DND-41 (cell line): ENCODE data around the gene GATM.

Experiments used
- ATAC-seq: fragments of 200-7000 bp; cut with Tn5 transposase; 3 replicates; pipeline ENCODE4 v1.9.1; 2021; ENCODE audit warnings: low read depth; ENCODE audit not compliant: insufficient read depth
- DNase-seq: peaks from one replicate; pipeline ENCODE4 v3.0.0-alpha.2; 2020
- H2AFZ ChIP-seq: 2 replicates; pipeline ENCODE4 v1.6.0; 2012; ENCODE audit warnings: low read depth, low read length
- H3K27ac ChIP-seq: 2 replicates; pipeline ENCODE4 v1.5.1; 2012; ENCODE audit warnings: low read length, inconsistent platforms
- H3K27me3 ChIP-seq: fragments of 200-600 bp; sonication (generic); 2 replicates; pipeline ENCODE4 v1.6.0; 2012; ENCODE audit warnings: low read length, mild to moderate bottlenecking, inconsistent platforms; ENCODE audit not compliant: insufficient read depth, poor library complexity
- H3K36me3 ChIP-seq: 2 replicates; pipeline ENCODE4 v1.5.1; 2012; ENCODE audit warnings: low read length, inconsistent platforms; ENCODE audit not compliant: insufficient read depth
- H3K4me1 ChIP-seq: 2 replicates; pipeline ENCODE4 v1.5.1; 2012; ENCODE audit warnings: mild to moderate bottlenecking, low read length; ENCODE audit not compliant: insufficient read depth
- H3K4me2 ChIP-seq: 2 replicates; pipeline ENCODE4 v1.6.0; 2012; ENCODE audit warnings: mild to moderate bottlenecking, moderate library complexity, low read length, inconsistent platforms; ENCODE audit not compliant: insufficient read depth
- H3K4me3 ChIP-seq, 2 experiments: fragments of 200-600 bp in 1 of 2; shearing (Covaris generic) in 1 of 2; 2 replicates each; pipeline ENCODE4 v1.5.1; 2012 to 2016; ENCODE audit warnings: inconsistent platforms in 2 of 2, low read length in 2 of 2, mild to moderate bottlenecking in 2 of 2, low read depth in 1 of 2, moderate library complexity in 1 of 2
- H3K79me2 ChIP-seq: 2 replicates; pipeline ENCODE4 v1.6.0; 2012; ENCODE audit warnings: low read length, inconsistent platforms; ENCODE audit not compliant: insufficient read depth
- H3K9ac ChIP-seq: 2 replicates; pipeline ENCODE4 v1.6.0; 2012; ENCODE audit warnings: low read depth, mild to moderate bottlenecking, inconsistent platforms, low read length, moderate library complexity
- H3K9me3 ChIP-seq: 2 replicates; pipeline ENCODE4 v1.5.1; 2012; ENCODE audit warnings: low read length, moderate library complexity, mild to moderate bottlenecking, inconsistent platforms; ENCODE audit not compliant: insufficient read depth, severe bottlenecking
- H4K20me1 ChIP-seq: 2 replicates; pipeline ENCODE4 v1.6.0; 2012; ENCODE audit warnings: low read length; ENCODE audit not compliant: insufficient read depth
- CTCF ChIP-seq: IDR thresholded peaks from 2 replicates; pipeline ENCODE4 v1.5.1; 2012; ENCODE audit warnings: borderline replicate concordance, low read length, moderate library complexity, mild to moderate bottlenecking; ENCODE audit not compliant: poor library complexity, severe bottlenecking; ENCODE audit errors: extremely low read depth
- EZH2 ChIP-seq: IDR thresholded peaks from 3 replicates; pipeline ENCODE4 v1.6.1; 2012; ENCODE audit warnings: borderline replicate concordance, low read depth, mild to moderate bottlenecking, moderate library complexity, low read length, inconsistent platforms; ENCODE audit not compliant: severe bottlenecking

Gene GATM

GRCh38 chr15:45378149-45378912, at the start of gene GATM:
Gene GATM, minus strand, starts transcription at chr15:45378544. Its CDS starts 91 bp downstream, at chr15:45378453.
- H3K9me3 ChIP-seq: no peaks in the 10 kb centered on the region
- no peak within 1 kb of the TSS for H3K27ac ChIP-seq
- TF ChIP-seq CTCF (no peak), EZH2 (no peak)
- H3K4me2 ChIP-seq: no peak within 1 kb of the TSS
- no peaks in the 10 kb centered on the region for H3K79me2 ChIP-seq
- H2AFZ ChIP-seq: no peak within 1 kb of the TSS
- no peaks in the 10 kb centered on the region for H3K36me3 ChIP-seq
- no peak for DNase-seq
- H4K20me1 ChIP-seq: no peaks in the 10 kb centered on the region
- no peak within 1 kb of the TSS for H3K4me3 ChIP-seq
- no peak for ATAC-seq
- H3K4me1 ChIP-seq: no peaks in the 10 kb centered on the region
- H3K27me3 ChIP-seq: no peaks in the 10 kb centered on the region
- H3K9ac ChIP-seq: no peak within 1 kb of the TSS

- Histone ChIP-seq H3K9me3 (no peaks in the 10 kb centered on the region), H3K4me1 (no peaks in the 10 kb centered on the region), H3K36me3 (peaks cover 5% of the 10 kb centered on the region; the same call in 1 of the 2 replicates), H3K79me2 (no peaks in the 10 kb centered on the region), H3K4me2 (no peak overlapping the region), H3K27me3 (no peaks in the 10 kb centered on the region), H3K27ac (no peak overlapping the region), H3K4me3 (no peak overlapping the region), H4K20me1 (no peaks in the 10 kb centered on the region), H3K9ac (no peak overlapping the region), H2AFZ (no peak overlapping the region)
- TF ChIP-seq CTCF (no peak), EZH2 (no peak)
- ATAC-seq (no peak), DNase-seq (no peak)
Observed at GRCh38 chr15:45427085-45427484, 48.7 kb upstream of the GATM start.

GRCh38 chr15:45425135-45425534, 46.8 kb upstream of the GATM start:
- no peak for DNase-seq
- no peaks in the 10 kb centered on the region for H3K9me3 ChIP-seq
- no peak overlapping the region for H3K4me2 ChIP-seq
- no peaks in the 10 kb centered on the region for H4K20me1 ChIP-seq
- no peak for TF ChIP-seq EZH2
- no peak for TF ChIP-seq CTCF
- no peaks in the 10 kb centered on the region for H3K4me1 ChIP-seq
- H3K36me3 ChIP-seq: peaks cover 23% of the 10 kb centered on the region; the same call in 1 of the 2 replicates
- H3K4me3 ChIP-seq: no peak overlapping the region
- ATAC-seq: no peak
- H3K27ac ChIP-seq: no peak overlapping the region
- no peaks in the 10 kb centered on the region for H3K79me2 ChIP-seq
- H3K9ac ChIP-seq: no peak overlapping the region
- H3K27me3 ChIP-seq: no peaks in the 10 kb centered on the region
- no peak overlapping the region for H2AFZ ChIP-seq
